ENCODE data around the gene MIXL1.

Gene MIXL1

DNA sequence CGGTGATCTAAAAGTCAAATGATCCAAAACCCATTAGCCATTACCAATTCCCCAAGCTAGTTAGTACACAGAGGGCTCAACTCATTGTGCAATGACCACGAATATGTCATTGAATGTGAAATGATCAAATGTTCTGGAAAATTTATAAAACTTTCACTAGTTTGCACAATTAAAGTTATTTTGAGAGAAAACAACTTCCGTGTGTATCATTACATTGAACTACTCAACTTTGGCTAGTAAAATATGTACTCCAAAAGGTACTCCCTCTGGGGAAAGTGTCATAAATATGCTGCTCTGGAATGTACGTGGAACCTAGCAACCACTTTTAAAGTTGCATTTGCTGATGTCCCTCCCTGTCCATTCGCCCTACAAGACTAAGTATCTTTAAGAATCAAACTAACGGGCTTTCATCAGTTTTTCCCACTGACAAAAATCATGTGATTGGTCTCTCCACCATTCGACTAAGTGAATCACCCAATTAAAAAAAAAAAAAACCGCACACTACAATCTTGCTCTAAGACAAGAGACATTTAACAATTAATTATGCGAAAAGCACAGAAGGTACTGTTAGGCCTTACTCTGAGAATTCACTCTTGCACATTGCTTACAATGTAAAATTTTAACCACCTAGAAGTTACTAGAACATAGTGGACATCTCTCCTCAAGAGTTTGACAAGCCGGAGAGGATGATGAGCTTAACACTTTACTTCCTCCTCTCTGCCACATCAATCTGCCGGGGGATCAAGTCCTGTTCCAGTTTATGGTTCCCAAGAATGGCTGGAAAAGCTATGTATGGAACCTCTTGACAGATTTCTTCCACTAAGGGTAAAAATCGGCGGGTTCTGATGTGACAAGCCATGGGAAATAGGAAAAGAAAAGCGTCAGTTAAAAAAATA lies 38.1 kb upstream of the MIXL1 start:
- no peaks in the 10 kb centered on the region for H3K27me3 ChIP-seq (ENCODE audit: insufficient read depth, poor library complexity, severe bottlenecking)
- H3K4me3 ChIP-seq (replicated peaks; ENCODE audit: insufficient read depth, low read length): peak overlapping the region; percentile 99
- H3K27ac ChIP-seq (replicated peaks): peak overlapping the region; percentile 79
- no peak for DNase-seq (ENCODE audit: low read depth in 1 of 2, low spot score in 1 of 2)
- TF ChIP-seq SPI1 (IDR thresholded peaks at IDR 0.05; ENCODE audit: borderline replicate concordance, low read depth): no peak
- TF ChIP-seq, protein P1, sequence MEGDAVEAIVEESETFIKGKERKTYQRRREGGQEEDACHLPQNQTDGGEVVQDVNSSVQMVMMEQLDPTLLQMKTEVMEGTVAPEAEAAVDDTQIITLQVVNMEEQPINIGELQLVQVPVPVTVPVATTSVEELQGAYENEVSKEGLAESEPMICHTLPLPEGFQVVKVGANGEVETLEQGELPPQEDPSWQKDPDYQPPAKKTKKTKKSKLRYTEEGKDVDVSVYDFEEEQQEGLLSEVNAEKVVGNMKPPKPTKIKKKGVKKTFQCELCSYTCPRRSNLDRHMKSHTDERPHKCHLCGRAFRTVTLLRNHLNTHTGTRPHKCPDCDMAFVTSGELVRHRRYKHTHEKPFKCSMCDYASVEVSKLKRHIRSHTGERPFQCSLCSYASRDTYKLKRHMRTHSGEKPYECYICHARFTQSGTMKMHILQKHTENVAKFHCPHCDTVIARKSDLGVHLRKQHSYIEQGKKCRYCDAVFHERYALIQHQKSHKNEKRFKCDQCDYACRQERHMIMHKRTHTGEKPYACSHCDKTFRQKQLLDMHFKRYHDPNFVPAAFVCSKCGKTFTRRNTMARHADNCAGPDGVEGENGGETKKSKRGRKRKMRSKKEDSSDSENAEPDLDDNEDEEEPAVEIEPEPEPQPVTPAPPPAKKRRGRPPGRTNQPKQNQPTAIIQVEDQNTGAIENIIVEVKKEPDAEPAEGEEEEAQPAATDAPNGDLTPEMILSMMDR (IDR thresholded peaks at IDR 0.05; ENCODE audit: insufficient read depth, low read length): no peak
- no peak for TF ChIP-seq GABPA (IDR thresholded peaks at IDR 0.05; ENCODE audit: low read depth)
- no peak for TF ChIP-seq POLR2AphosphoS5 (IDR thresholded peaks at IDR 0.05; ENCODE audit: low read depth)
- TF ChIP-seq, protein P2, sequence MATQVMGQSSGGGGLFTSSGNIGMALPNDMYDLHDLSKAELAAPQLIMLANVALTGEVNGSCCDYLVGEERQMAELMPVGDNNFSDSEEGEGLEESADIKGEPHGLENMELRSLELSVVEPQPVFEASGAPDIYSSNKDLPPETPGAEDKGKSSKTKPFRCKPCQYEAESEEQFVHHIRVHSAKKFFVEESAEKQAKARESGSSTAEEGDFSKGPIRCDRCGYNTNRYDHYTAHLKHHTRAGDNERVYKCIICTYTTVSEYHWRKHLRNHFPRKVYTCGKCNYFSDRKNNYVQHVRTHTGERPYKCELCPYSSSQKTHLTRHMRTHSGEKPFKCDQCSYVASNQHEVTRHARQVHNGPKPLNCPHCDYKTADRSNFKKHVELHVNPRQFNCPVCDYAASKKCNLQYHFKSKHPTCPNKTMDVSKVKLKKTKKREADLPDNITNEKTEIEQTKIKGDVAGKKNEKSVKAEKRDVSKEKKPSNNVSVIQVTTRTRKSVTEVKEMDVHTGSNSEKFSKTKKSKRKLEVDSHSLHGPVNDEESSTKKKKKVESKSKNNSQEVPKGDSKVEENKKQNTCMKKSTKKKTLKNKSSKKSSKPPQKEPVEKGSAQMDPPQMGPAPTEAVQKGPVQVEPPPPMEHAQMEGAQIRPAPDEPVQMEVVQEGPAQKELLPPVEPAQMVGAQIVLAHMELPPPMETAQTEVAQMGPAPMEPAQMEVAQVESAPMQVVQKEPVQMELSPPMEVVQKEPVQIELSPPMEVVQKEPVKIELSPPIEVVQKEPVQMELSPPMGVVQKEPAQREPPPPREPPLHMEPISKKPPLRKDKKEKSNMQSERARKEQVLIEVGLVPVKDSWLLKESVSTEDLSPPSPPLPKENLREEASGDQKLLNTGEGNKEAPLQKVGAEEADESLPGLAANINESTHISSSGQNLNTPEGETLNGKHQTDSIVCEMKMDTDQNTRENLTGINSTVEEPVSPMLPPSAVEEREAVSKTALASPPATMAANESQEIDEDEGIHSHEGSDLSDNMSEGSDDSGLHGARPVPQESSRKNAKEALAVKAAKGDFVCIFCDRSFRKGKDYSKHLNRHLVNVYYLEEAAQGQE (IDR thresholded peaks at IDR 0.05; ENCODE audit: insufficient replicate concordance, low read depth): no peak

DNA sequence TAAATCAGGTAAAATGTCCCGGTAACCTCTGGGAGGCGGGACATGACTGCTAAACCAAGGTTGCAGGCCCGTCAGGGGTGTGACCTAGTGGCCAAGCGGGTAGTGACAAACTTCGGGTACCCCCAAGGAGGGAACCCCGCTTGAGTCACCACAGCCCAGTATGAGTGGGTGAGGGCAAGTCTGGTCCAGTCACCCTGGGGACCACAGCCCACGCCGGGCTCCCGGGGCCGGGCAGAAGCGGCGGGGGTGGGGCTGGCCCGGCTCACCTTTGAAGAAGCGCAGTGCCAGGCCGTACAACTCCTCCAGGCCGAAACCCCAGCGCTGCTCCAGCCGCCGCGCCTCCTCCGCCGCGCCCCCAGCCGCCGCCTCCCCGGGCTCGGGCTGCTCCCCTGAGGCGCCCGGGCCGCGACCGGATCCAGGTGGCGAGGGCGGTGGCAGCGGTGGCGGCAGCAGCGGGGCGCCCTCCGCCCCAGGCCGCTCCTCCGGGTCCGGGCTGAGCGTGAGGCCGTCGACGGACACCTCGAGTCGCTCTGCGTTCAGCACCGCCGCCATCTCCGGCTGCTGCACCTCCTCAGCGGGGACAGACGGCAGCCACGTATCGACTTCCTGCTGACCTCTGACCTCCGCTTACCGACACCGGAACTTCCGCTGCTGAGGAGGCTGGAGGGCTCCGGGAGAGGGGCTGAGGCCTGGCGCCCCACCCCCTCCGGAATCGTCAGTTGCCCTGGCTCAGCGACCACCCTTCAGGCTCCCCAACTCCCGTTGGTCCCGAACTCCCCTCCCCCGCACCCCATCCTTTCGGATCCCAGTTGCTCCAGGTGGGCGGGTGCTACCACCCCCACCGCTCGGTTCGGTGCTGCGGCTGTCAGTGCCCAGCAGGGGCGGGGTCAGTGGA lies 37.1 kb upstream of the MIXL1 start, which contains the start of gene ACBD3:
Gene ACBD3 (minus strand): TSS at position 618 of the 895 bp plus-strand sequence. CDS start 66 bp downstream, at position 552.
- H3K4me3 ChIP-seq (replicated peaks; ENCODE audit: insufficient read depth, low read length): peak within 1 kb of the TSS; percentile 99
- DNase-seq (ENCODE audit: low read depth in 1 of 2, low spot score in 1 of 2): peak; percentile 65 to 89
- peak within 1 kb of the TSS; percentile 79 for H3K27ac ChIP-seq (replicated peaks)
- no peaks in the 10 kb centered on the region for H3K27me3 ChIP-seq (ENCODE audit: insufficient read depth, poor library complexity, severe bottlenecking)
- TF ChIP-seq SPI1 (IDR thresholded peaks at IDR 0.05; ENCODE audit: borderline replicate concordance, low read depth) (no peak), POLR2AphosphoS5 (IDR thresholded peaks at IDR 0.05; ENCODE audit: low read depth) (peak; percentile 80), GABPA (IDR thresholded peaks at IDR 0.05; ENCODE audit: low read depth) (peak; percentile 87)
- TF ChIP-seq, protein P1 (IDR thresholded peaks at IDR 0.05; ENCODE audit: insufficient read depth, low read length): no peak
- TF ChIP-seq, protein P2 (IDR thresholded peaks at IDR 0.05; ENCODE audit: insufficient replicate concordance, low read depth): peak; percentile 23

DNA sequence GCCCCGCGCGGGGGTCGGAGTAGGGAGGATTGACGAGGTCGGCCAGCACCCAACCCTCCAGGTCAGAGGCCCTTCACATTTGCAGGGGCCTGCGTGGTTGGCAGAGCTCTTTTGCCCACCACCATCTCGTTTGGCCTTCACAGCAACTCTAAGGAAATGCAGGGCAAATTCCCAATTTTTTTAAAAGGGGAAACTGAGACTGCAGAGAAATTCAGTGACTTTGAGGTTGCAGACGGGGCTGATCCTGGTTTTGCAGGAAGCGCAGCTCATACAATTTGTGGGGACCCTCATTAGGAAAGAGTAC lies 36.5 kb upstream of the MIXL1 start:
- Histone ChIP-seq H3K27me3 (ENCODE audit: insufficient read depth, poor library complexity, severe bottlenecking) (no peaks in the 10 kb centered on the region), H3K27ac (replicated peaks) (peak overlapping the region; percentile 79), H3K4me3 (replicated peaks; ENCODE audit: insufficient read depth, low read length) (peak overlapping the region; percentile 99)
- TF ChIP-seq, protein P2 (IDR thresholded peaks at IDR 0.05; ENCODE audit: insufficient replicate concordance, low read depth): no peak
- TF ChIP-seq GABPA (IDR thresholded peaks at IDR 0.05; ENCODE audit: low read depth) (no peak), POLR2AphosphoS5 (IDR thresholded peaks at IDR 0.05; ENCODE audit: low read depth) (no peak), SPI1 (IDR thresholded peaks at IDR 0.05; ENCODE audit: borderline replicate concordance, low read depth) (no peak)
- TF ChIP-seq, protein P1 (IDR thresholded peaks at IDR 0.05; ENCODE audit: insufficient read depth, low read length): no peak
- DNase-seq (ENCODE audit: low read depth in 1 of 2, low spot score in 1 of 2): no peak

Data from HL-60 (cell line).